Measurements from ENCODE around the gene CCDC85C. TPM values are rescaled to one million over a fixed set of nuclear protein-coding genes. Genes with fewer than 3 reads are reported as not detected.

CCDC85C gene
- total RNA-seq, 1 donor from 2014 or later: 16.6 TPM

GRCh38 chr14:99546234-99546879 lies 57.6 kb downstream of the CCDC85C start:
- H3K9me3 ChIP-seq (ENCODE audit: insufficient read depth, low read depth, low read length): no peaks in the 10 kb centered on the region
- Mint-ChIP-seq H3K4me1 (ENCODE audit: low read depth, unreplicated experiment) (peaks cover 19% of the 10 kb centered on the region), H3K27me3 (ENCODE audit: low read depth, unreplicated experiment) (peaks cover 54% of the 10 kb centered on the region), H3K9me3 (ENCODE audit: unreplicated experiment) (no peaks in the 10 kb centered on the region), H3K36me3 (ENCODE audit: low read depth, unreplicated experiment) (peaks cover 4% of the 10 kb centered on the region), H3K4me3 (ENCODE audit: unreplicated experiment) (no peak overlapping the region), H3K27ac (ENCODE audit: unreplicated experiment) (no peak overlapping the region)
- no peak overlapping the region for H3K9ac ChIP-seq (ENCODE audit: low read length)
- FAIRE-seq (no peak), DNase-seq (ENCODE audit: low read depth) (no peak)
- no peak overlapping the region for H3K27ac ChIP-seq (ENCODE audit: low read depth, low read length)
- H3K79me2 ChIP-seq (ENCODE audit: insufficient read depth, low read length): peaks cover 85% of the 10 kb centered on the region
- no peaks in the 10 kb centered on the region for H3K27me3 ChIP-seq (ENCODE audit: insufficient read depth, low read length)
- no peak overlapping the region for H3K4me3 ChIP-seq (ENCODE audit: insufficient read depth, low read depth, low read length)
- no peak overlapping the region for H3K4me2 ChIP-seq (ENCODE audit: low read length)
- H2AFZ ChIP-seq (ENCODE audit: low read depth, low read length): no peak overlapping the region
- no peaks in the 10 kb centered on the region for H3K36me3 ChIP-seq (ENCODE audit: insufficient read depth, low read length)
- H4K20me1 ChIP-seq (ENCODE audit: insufficient read depth, low read length): peaks cover 86% of the 10 kb centered on the region
- no peaks in the 10 kb centered on the region for H3K4me1 ChIP-seq (ENCODE audit: insufficient read depth, low read length)
- TF ChIP-seq, protein P1, sequence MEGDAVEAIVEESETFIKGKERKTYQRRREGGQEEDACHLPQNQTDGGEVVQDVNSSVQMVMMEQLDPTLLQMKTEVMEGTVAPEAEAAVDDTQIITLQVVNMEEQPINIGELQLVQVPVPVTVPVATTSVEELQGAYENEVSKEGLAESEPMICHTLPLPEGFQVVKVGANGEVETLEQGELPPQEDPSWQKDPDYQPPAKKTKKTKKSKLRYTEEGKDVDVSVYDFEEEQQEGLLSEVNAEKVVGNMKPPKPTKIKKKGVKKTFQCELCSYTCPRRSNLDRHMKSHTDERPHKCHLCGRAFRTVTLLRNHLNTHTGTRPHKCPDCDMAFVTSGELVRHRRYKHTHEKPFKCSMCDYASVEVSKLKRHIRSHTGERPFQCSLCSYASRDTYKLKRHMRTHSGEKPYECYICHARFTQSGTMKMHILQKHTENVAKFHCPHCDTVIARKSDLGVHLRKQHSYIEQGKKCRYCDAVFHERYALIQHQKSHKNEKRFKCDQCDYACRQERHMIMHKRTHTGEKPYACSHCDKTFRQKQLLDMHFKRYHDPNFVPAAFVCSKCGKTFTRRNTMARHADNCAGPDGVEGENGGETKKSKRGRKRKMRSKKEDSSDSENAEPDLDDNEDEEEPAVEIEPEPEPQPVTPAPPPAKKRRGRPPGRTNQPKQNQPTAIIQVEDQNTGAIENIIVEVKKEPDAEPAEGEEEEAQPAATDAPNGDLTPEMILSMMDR (IDR thresholded peaks at IDR 0.05; ENCODE audit: insufficient read depth, low read depth, low read length): no peak
- no peak for TF ChIP-seq EZH2 (IDR thresholded peaks at IDR 0.05; ENCODE audit: insufficient read depth, low read length)

DNA sequence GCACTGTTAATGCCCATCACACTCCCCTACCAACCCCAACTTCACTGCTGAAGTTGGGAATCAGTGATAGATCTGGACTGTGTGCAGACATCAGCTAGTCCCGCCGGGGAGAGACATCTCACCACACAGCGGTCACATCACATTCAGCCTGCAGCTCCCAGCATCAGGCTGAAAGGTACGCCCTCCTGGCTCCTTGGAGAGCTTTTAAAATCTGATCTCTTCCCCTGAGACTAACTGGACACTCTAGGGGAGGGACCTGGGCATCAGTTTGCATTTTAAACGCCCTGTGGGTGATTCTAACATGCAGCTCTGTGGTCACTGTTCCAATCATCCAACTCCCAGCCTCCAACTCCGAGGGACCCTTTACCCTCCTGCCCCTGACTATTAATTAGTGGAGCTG lies 58.4 kb downstream of the CCDC85C start:
- H3K27me3 Mint-ChIP-seq (ENCODE audit: low read depth, unreplicated experiment): peaks cover 53% of the 10 kb centered on the region
- H3K36me3 ChIP-seq (ENCODE audit: insufficient read depth, low read length): no peaks in the 10 kb centered on the region
- H3K4me3 ChIP-seq (ENCODE audit: insufficient read depth, low read depth, low read length): no peak overlapping the region
- H3K27ac Mint-ChIP-seq (ENCODE audit: unreplicated experiment): no peak overlapping the region
- no peak overlapping the region for H3K9ac ChIP-seq (ENCODE audit: low read length)
- no peak overlapping the region for H3K4me3 Mint-ChIP-seq (ENCODE audit: unreplicated experiment)
- H3K4me2 ChIP-seq (ENCODE audit: low read length): no peak overlapping the region
- DNase-seq (ENCODE audit: low read depth) (no peak), FAIRE-seq (no peak)
- no peaks in the 10 kb centered on the region for H3K9me3 Mint-ChIP-seq (ENCODE audit: unreplicated experiment)
- peaks cover 86% of the 10 kb centered on the region for H4K20me1 ChIP-seq (ENCODE audit: insufficient read depth, low read length)
- H3K27me3 ChIP-seq (ENCODE audit: insufficient read depth, low read length): no peaks in the 10 kb centered on the region
- peaks cover 4% of the 10 kb centered on the region for H3K36me3 Mint-ChIP-seq (ENCODE audit: low read depth, unreplicated experiment)
- no peak for TF ChIP-seq EZH2 (IDR thresholded peaks at IDR 0.05; ENCODE audit: insufficient read depth, low read length)
- TF ChIP-seq, protein P1 (IDR thresholded peaks at IDR 0.05; ENCODE audit: insufficient read depth, low read depth, low read length): no peak
- peaks cover 85% of the 10 kb centered on the region for H3K79me2 ChIP-seq (ENCODE audit: insufficient read depth, low read length)
- H3K27ac ChIP-seq (ENCODE audit: low read depth, low read length): no peak overlapping the region
- peaks cover 19% of the 10 kb centered on the region for H3K4me1 Mint-ChIP-seq (ENCODE audit: low read depth, unreplicated experiment)
- no peaks in the 10 kb centered on the region for H3K9me3 ChIP-seq (ENCODE audit: insufficient read depth, low read depth, low read length)
- no peaks in the 10 kb centered on the region for H3K4me1 ChIP-seq (ENCODE audit: insufficient read depth, low read length)
- H2AFZ ChIP-seq (ENCODE audit: low read depth, low read length): no peak overlapping the region

DNA sequence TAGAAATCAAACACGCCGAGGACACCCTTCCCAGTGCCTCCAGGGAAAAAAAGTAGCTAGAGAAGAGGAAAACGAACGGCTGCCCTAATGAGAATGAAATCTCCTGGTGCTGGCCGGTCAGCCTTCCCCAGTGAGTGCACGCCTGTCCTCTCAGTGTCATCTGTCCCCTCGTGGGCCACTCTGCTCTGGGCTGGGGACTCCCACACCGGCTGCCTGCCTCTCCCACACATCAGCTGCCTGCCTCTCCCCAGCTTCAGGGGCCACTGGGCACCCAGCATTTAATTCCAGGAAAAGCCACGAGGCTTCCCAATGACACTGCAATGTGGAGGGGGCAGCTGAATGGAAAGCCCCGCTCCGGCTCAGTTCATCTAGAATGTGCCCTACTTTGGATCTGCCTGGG lies 59.0 kb downstream of the CCDC85C start:
- Mint-ChIP-seq H3K27me3 (ENCODE audit: low read depth, unreplicated experiment) (peaks cover 48% of the 10 kb centered on the region), H3K36me3 (ENCODE audit: low read depth, unreplicated experiment) (peaks cover 4% of the 10 kb centered on the region), H3K9me3 (ENCODE audit: unreplicated experiment) (no peaks in the 10 kb centered on the region), H3K4me3 (ENCODE audit: unreplicated experiment) (no peak overlapping the region), H3K4me1 (ENCODE audit: low read depth, unreplicated experiment) (peaks cover 19% of the 10 kb centered on the region), H3K27ac (ENCODE audit: unreplicated experiment) (no peak overlapping the region)
- Histone ChIP-seq H3K9ac (ENCODE audit: low read length) (no peak overlapping the region), H3K4me3 (ENCODE audit: insufficient read depth, low read depth, low read length) (no peak overlapping the region), H2AFZ (ENCODE audit: low read depth, low read length) (no peak overlapping the region), H3K27ac (ENCODE audit: low read depth, low read length) (no peak overlapping the region), H3K79me2 (ENCODE audit: insufficient read depth, low read length) (peaks cover 86% of the 10 kb centered on the region), H3K4me2 (ENCODE audit: low read length) (no peak overlapping the region), H3K36me3 (ENCODE audit: insufficient read depth, low read length) (no peaks in the 10 kb centered on the region), H3K4me1 (ENCODE audit: insufficient read depth, low read length) (no peaks in the 10 kb centered on the region), H4K20me1 (ENCODE audit: insufficient read depth, low read length) (peaks cover 83% of the 10 kb centered on the region), H3K27me3 (ENCODE audit: insufficient read depth, low read length) (no peaks in the 10 kb centered on the region), H3K9me3 (ENCODE audit: insufficient read depth, low read depth, low read length) (no peaks in the 10 kb centered on the region)
- TF ChIP-seq, protein P1 (IDR thresholded peaks at IDR 0.05; ENCODE audit: insufficient read depth, low read depth, low read length): no peak
- TF ChIP-seq EZH2 (IDR thresholded peaks at IDR 0.05; ENCODE audit: insufficient read depth, low read length): no peak
- DNase-seq (ENCODE audit: low read depth) (no peak), FAIRE-seq (no peak)
